K562 (cell line): ENCODE measurements around the gene AKAIN1. TPM values are rescaled to one million over a fixed set of nuclear protein-coding genes. Genes with fewer than 3 reads are reported as not detected.

Source experiments
- ATAC-seq: fragments of 200-7000 bp; cut with Tn5 transposase; 3 replicates; pipeline ENCODE4 v1.9.1; 2020; ENCODE audit warnings: moderate library complexity
- BruUV-seq: library from RNA; stranded (reverse); fragments of 400-500 nt; replicated peaks from 2 replicates; lab custom pipeline; 2021; lab: Mats Ljungman, UMichigan
- CTCF ChIA-PET: fragments of 300-600 bp; formaldehyde crosslinking; extraction: SDS; loops from one replicate; lab custom pipeline; 2021; ENCODE audit warnings: low intra/inter-chr PET ratio; lab: Yijun Ruan, JAX
- POLR2A ChIA-PET: fragments of 300-600, 350-650 bp; sonication (Branson Sonifier 250); formaldehyde crosslinking; extraction: SDS; loops from one replicate; lab custom pipeline; 2021; ENCODE audit warnings: antibody characterized with exemption, inconsistent platforms; lab: Yijun Ruan, JAX
- DNase-seq, 4 experiments: peaks; one replicate each; pipeline versions ENCODE4 v3.0.0 to v3.0.0-alpha.2; 2011 to 2018; ENCODE audit warnings: low spot score in 3 of 4, mixed read lengths in 3 of 4; ENCODE audit errors: extremely low read depth in 1 of 4
- FAIRE-seq: peaks from 2 replicates; lab custom pipeline; 2011; peaks lifted over from hg19 to GRCh38; lab: Jason Lieb, UNC
- H2AFZ ChIP-seq: 2 replicates; pipeline ENCODE4 v1.6.0; 2011; ENCODE audit warnings: low read depth, low read length, control low read depth, inconsistent platforms
- H3K27ac ChIP-seq: fragments of 200-600 bp; 3 replicates; pipeline ENCODE4 v1.8.0; 2011; ENCODE audit warnings: low read depth, mild to moderate bottlenecking, control low read depth, inconsistent platforms, low read length, moderate library complexity, mixed read lengths; ENCODE audit errors: extremely low read depth
- H3K27me3 ChIP-seq, 2 experiments: fragments of 300-600 bp in 1 of 2; 2 replicates in 1 of 2; 3 replicates in 1 of 2; pipeline versions ENCODE4 v1.6.0 to v1.8.0; 2011; ENCODE audit warnings: inconsistent platforms in 2 of 2, low read length in 2 of 2, mild to moderate bottlenecking in 1 of 2, mixed read lengths in 1 of 2, moderate library complexity in 1 of 2; ENCODE audit not compliant: control insufficient read depth in 2 of 2, insufficient read depth in 2 of 2
- H3K36me3 ChIP-seq: fragments of 300-600 bp; 3 replicates; pipeline ENCODE4 v1.8.0; 2011; ENCODE audit warnings: mild to moderate bottlenecking, low read length, inconsistent platforms; ENCODE audit not compliant: control insufficient read depth, insufficient read depth
- H3K4me1 ChIP-seq, 2 experiments: fragments of 200-600 bp in 1 of 2; replicated peaks in 1 of 2; 2 replicates in 1 of 2; 3 replicates in 1 of 2; pipeline versions ENCODE4 v1.5.1 to v1.8.0; 2011; ENCODE audit warnings: inconsistent platforms in 2 of 2, low read length in 2 of 2, mild to moderate bottlenecking in 1 of 2, mixed read lengths in 1 of 2, moderate library complexity in 1 of 2; ENCODE audit not compliant: control insufficient read depth in 2 of 2, insufficient read depth in 2 of 2
- H3K4me2 ChIP-seq: 2 replicates; pipeline ENCODE4 v1.6.1; 2011; ENCODE audit warnings: low read length, control low read depth, inconsistent platforms, mixed read lengths; ENCODE audit not compliant: insufficient read depth
- H3K4me3 ChIP-seq: fragments of 200-600 bp; sonication (generic), shearing (Covaris generic); 2 replicates; pipeline ENCODE4 v1.5.1; 2016; ENCODE audit warnings: control low read depth, inconsistent platforms
- H3K79me2 ChIP-seq: fragments of 200-600 bp; 3 replicates; pipeline ENCODE4 v1.8.0; 2011; ENCODE audit warnings: low read length, inconsistent platforms; ENCODE audit not compliant: control insufficient read depth, insufficient read depth
- H3K9ac ChIP-seq, 2 experiments: 2 replicates each; pipeline versions ENCODE4 v1.6.0 to v1.6.1; 2011; ENCODE audit warnings: low read depth in 2 of 2, low read length in 2 of 2, control low read depth in 1 of 2, inconsistent platforms in 1 of 2, mild to moderate bottlenecking in 1 of 2, mixed read lengths in 1 of 2; ENCODE audit not compliant: insufficient read depth in 1 of 2
- H3K9me1 ChIP-seq: one replicate; pipeline ENCODE4 v1.6.0; 2011; ENCODE audit warnings: inconsistent platforms, mild to moderate bottlenecking, low read length, moderate library complexity; ENCODE audit not compliant: control insufficient read depth, insufficient read depth
- H3K9me3 ChIP-seq: replicated peaks from 2 replicates; pipeline ENCODE4 v1.5.1; 2011; ENCODE audit warnings: low read depth, low read length, inconsistent platforms; ENCODE audit not compliant: control insufficient read depth, insufficient read depth
- H4K20me1 ChIP-seq: replicated peaks from 2 replicates; pipeline ENCODE4 v1.6.1; 2011; ENCODE audit warnings: low read length, inconsistent platforms, mixed read lengths; ENCODE audit not compliant: control insufficient read depth, insufficient read depth
- BMI1 ChIP-seq: fragments of 150-350 bp; IDR thresholded peaks from 2 replicates; pipeline ENCODE4 v1.6.1; 2014; ENCODE audit warnings: low read length
- HMG20A ChIP-seq: fragments of 450-650 bp; formaldehyde crosslinking; conservative IDR thresholded peaks from 2 replicates; pipeline ENCODE4 v1.4.0; 2020; ENCODE audit warnings: mild to moderate bottlenecking, mixed read lengths
- IFI16 ChIP-seq: fragments of 250-450 bp; sonication (Bioruptor Pico); IDR thresholded peaks from 2 replicates; pipeline ENCODE4 v2.1.2; 2022; ENCODE audit warnings: mild to moderate bottlenecking, inconsistent platforms
- KAT8 ChIP-seq: fragments of 450-650 bp; IDR thresholded peaks from 2 replicates; pipeline ENCODE4 v1.6.1; 2016; ENCODE audit warnings: low read depth, mild to moderate bottlenecking
- KDM5B ChIP-seq: fragments of 200-600 bp; sonication (generic); IDR thresholded peaks from 2 replicates; pipeline ENCODE4 v1.6.1; 2012; ENCODE audit warnings: low read depth, mild to moderate bottlenecking, moderate library complexity, low read length, control low read depth, inconsistent platforms; ENCODE audit not compliant: insufficient replicate concordance
- LCOR ChIP-seq: sonication (generic); formaldehyde crosslinking; IDR thresholded peaks from 2 replicates; pipeline ENCODE4 v1.8.0; 2022; ENCODE audit warnings: mild to moderate bottlenecking, missing genetic modification reagents
- MEF2D ChIP-seq: conservative IDR thresholded peaks from 2 replicates; pipeline ENCODE4 v1.6.1; 2016; ENCODE audit warnings: low read depth, missing genetic modification characterization, missing compliant biosample characterization
- MYBL2 ChIP-seq, 2 experiments: fragments of 450-650 bp in 1 of 2; sonication (generic) in 1 of 2; formaldehyde crosslinking in 1 of 2; IDR thresholded peaks; 2 replicates each; pipeline versions ENCODE4 v1.6.1 to v1.8.1; 2017 to 2022; ENCODE audit warnings: borderline replicate concordance in 1 of 2, inconsistent platforms in 1 of 2, low read depth in 1 of 2, mild to moderate bottlenecking in 1 of 2, missing genetic modification reagents in 1 of 2, moderate library complexity in 1 of 2
- NELFE ChIP-seq: IDR thresholded peaks from 2 replicates; pipeline ENCODE4 v1.6.1; 2011; ENCODE audit warnings: mild to moderate bottlenecking; ENCODE audit not compliant: insufficient read depth, insufficient read length
- POLR2G ChIP-seq: fragments of 200-400 bp; formaldehyde crosslinking; IDR thresholded peaks from 2 replicates; pipeline ENCODE4 v1.6.1; 2017; ENCODE audit warnings: low read depth, mild to moderate bottlenecking, antibody characterized with exemption, low read length, moderate library complexity
- SRSF7 ChIP-seq: fragments of 200-400 bp; formaldehyde crosslinking; optimal IDR thresholded peaks from 2 replicates; pipeline ENCODE3; 2017; ENCODE audit warnings: mild to moderate bottlenecking, low read depth, low read length
- ZFX ChIP-seq: sonication (generic); formaldehyde crosslinking; IDR thresholded peaks from 2 replicates; pipeline ENCODE4 v1.8.0; 2022; ENCODE audit warnings: mild to moderate bottlenecking, missing genetic modification reagents, moderate library complexity
- WGBS: fragments of 100-300 bp; shearing (Covaris generic); methylation state at CpG from one replicate; pipeline ENCODE4 v1.1.6; 2016; ENCODE audit warnings: low coverage, mixed read lengths; ENCODE audit not compliant: insufficient coverage; ENCODE audit errors: missing lambda C conversion rate; 5-methylcytosine and 5-hydroxymethylcytosine counted together
- in situ Hi-C: fragments of 300-500 bp; cut with MboI; formaldehyde crosslinking; loops from 4 replicates; pipeline ENCODE4 v1.15.0; 2018; ENCODE audit warnings: inconsistent platforms, mixed read lengths
- intact Hi-C: fragments of 100-400 bp; cut with micrococcal nuclease; formaldehyde crosslinking; loops from 2 replicates; pipeline ENCODE4 v1.14.2; 2022
- polyA plus RNA-seq, 8 experiments: library from polyadenylated mRNA; depleted of rRNA in 4 of 8; stranded (reverse) in 5 of 8; unstranded in 3 of 8; fragments of >200 nt; fragmentation: Nextera tagmentation in 2 of 8; fragmentation: Illumina TruSeq in 1 of 8; extraction: Ambion mirVana in 2 of 8; extraction: Trizol in 1 of 8; gene quantifications; 2 replicates each; pipeline versions ENCODE4 v1.2.1 to v1.2.3, GENCODE V29; 2011 to 2014; ENCODE audit warnings: inconsistent platforms in 1 of 8, missing spikeins in 1 of 8
- total RNA-seq, 7 experiments: library from RNA; depleted of rRNA in 6 of 7; stranded (reverse); fragments of >200 nt in 6 of 7; fragmentation: Illumina TruSeq in 2 of 7; extraction: Trizol in 2 of 7; gene quantifications; 2 replicates each; pipeline versions ENCODE4 v1.2.1 to v1.2.3, GENCODE V29; 2011 to 2021; ENCODE audit warnings: low replicate concordance in 1 of 7
- TF ChIP-seq, protein P1 (sequence below), 2 experiments: IDR thresholded peaks; 2 replicates each; pipeline ENCODE4 v1.6.1; 2011; ENCODE audit warnings: borderline replicate concordance in 1 of 2, control low read depth in 1 of 2, low read depth in 1 of 2, low read length in 1 of 2, mild to moderate bottlenecking in 1 of 2, mixed read lengths in 1 of 2, moderate library complexity in 1 of 2; ENCODE audit not compliant: insufficient read depth in 1 of 2, insufficient read length in 1 of 2, poor library complexity in 1 of 2, severe bottlenecking in 1 of 2; ENCODE audit errors: extremely low read depth in 1 of 2
- TF ChIP-seq, protein P2 (sequence below): fragments of 450-650 bp; formaldehyde crosslinking; conservative IDR thresholded peaks from 2 replicates; pipeline ENCODE4 v1.4.0; 2022; ENCODE audit warnings: mild to moderate bottlenecking, missing genetic modification characterization
- TF ChIP-seq, protein P3 (sequence below): fragments of 450-650 bp; IDR thresholded peaks from 2 replicates; pipeline ENCODE4 v1.6.1; 2017; ENCODE audit warnings: antibody characterized with exemption
- TF ChIP-seq, protein P4 (sequence below): fragments of 250-450 bp; sonication (Bioruptor Pico); IDR thresholded peaks from 2 replicates; pipeline ENCODE4 v1.4.0; 2020; ENCODE audit warnings: borderline replicate concordance

AKAIN1 gene
- total and polyA plus RNA-seq, 9 of the 15 experiments (the other 6 are each of a cell fraction or from before 2014, with no cell fraction given): not detected

DNA sequence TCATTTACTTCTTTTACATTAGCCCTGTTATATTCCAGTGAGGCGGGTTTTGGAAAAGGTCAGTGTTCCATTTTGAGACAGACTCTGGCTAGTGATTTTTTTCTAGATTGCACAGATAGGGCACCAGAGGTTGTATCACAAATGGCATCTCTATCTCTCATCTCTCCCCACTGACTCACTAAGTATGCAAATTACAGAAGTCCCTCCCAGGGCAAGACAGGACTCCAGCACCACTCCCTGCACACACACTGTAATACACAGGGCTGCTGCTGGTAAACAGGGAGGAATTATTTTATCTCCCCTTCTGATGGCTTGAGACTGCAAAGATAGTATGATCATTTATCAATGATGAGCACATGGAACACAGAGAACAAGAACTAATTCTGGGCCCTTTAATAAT, 46.2 kb downstream of the AKAIN1 start (continued):
- TF ChIP-seq, protein P1, sequence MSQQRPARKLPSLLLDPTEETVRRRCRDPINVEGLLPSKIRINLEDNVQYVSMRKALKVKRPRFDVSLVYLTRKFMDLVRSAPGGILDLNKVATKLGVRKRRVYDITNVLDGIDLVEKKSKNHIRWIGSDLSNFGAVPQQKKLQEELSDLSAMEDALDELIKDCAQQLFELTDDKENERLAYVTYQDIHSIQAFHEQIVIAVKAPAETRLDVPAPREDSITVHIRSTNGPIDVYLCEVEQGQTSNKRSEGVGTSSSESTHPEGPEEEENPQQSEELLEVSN (IDR thresholded peaks at IDR 0.05; ENCODE audit: borderline replicate concordance in 1 of 2, extremely low read depth in 1 of 2, insufficient read depth in 1 of 2, insufficient read length in 1 of 2, low read depth in 1 of 2, low read length in 1 of 2, poor library complexity in 1 of 2, severe bottlenecking in 1 of 2): no peak
- no peak for TF ChIP-seq ZFX
- no peak for TF ChIP-seq SRSF7
- TF ChIP-seq HMG20A (CRISPR knock-in tag): no peak
- TF ChIP-seq LCOR: no peak
- no peak for TF ChIP-seq NELFE
- TF ChIP-seq, protein P2, sequence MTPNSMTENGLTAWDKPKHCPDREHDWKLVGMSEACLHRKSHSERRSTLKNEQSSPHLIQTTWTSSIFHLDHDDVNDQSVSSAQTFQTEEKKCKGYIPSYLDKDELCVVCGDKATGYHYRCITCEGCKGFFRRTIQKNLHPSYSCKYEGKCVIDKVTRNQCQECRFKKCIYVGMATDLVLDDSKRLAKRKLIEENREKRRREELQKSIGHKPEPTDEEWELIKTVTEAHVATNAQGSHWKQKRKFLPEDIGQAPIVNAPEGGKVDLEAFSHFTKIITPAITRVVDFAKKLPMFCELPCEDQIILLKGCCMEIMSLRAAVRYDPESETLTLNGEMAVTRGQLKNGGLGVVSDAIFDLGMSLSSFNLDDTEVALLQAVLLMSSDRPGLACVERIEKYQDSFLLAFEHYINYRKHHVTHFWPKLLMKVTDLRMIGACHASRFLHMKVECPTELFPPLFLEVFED (CRISPR knock-in tag): no peak
- TF ChIP-seq KAT8: no peak

DNA sequence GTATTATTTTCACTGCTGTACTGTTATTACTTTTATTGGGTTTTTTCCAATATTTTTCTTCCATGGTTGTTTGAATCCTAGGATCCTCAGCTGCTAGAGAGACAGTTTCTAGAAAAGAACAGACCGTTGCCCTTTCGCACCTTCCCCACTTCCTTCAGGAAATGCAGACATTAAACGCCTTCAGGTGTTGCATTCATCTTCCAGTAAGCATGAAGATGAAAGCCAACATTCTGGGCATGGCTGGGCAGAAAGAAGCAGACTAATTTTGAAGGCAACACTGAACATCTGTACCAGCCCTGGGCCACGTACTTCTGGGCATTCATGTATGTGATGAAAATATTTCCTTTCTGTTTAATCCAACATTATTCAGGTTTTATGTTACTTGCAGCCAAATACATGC, 51.0 kb downstream of the AKAIN1 start:
- POLR2A ChIA-PET: no interaction called here
- H3K4me3 ChIP-seq: no peak overlapping the region
- no peaks in the 10 kb centered on the region for H4K20me1 ChIP-seq
- H2AFZ ChIP-seq: no peak overlapping the region
- CTCF ChIA-PET: no interaction called here
- H3K27ac ChIP-seq: no peak overlapping the region
- no peaks in the 10 kb centered on the region; a peak in 1 of 5 replicates for H3K4me1 ChIP-seq
- no peaks in the 10 kb centered on the region for H3K27me3 ChIP-seq
- H3K9ac ChIP-seq: no peak overlapping the region
- no peaks in the 10 kb centered on the region for H3K36me3 ChIP-seq
- H3K9me3 ChIP-seq: no peaks in the 10 kb centered on the region; the same call in 1 of the 2 replicates
- intact Hi-C loops (no loop called here), in situ Hi-C loops (no loop called here)
- BruUV-seq: no TSS peak
- H3K4me2 ChIP-seq: no peak overlapping the region
- ATAC-seq (no peak), DNase-seq (no peak), FAIRE-seq (no peak)
- no peaks in the 10 kb centered on the region for H3K79me2 ChIP-seq
- no peaks in the 10 kb centered on the region for H3K9me1 ChIP-seq
- 1% methylated on average over 4 of the region's 4 CpGs for WGBS
- TF ChIP-seq BMI1: no peak
- no peak for TF ChIP-seq POLR2G
- no peak for TF ChIP-seq MEF2D (tag)
- TF ChIP-seq MYBL2 (IDR thresholded peaks at IDR 0.05; ENCODE audit: low read depth): no peak
- TF ChIP-seq MYBL2 (CRISPR knock-in tag; IDR thresholded peaks at IDR 0.05; ENCODE audit: borderline replicate concordance): no peak
- TF ChIP-seq KDM5B: no peak
- TF ChIP-seq, protein P3, sequence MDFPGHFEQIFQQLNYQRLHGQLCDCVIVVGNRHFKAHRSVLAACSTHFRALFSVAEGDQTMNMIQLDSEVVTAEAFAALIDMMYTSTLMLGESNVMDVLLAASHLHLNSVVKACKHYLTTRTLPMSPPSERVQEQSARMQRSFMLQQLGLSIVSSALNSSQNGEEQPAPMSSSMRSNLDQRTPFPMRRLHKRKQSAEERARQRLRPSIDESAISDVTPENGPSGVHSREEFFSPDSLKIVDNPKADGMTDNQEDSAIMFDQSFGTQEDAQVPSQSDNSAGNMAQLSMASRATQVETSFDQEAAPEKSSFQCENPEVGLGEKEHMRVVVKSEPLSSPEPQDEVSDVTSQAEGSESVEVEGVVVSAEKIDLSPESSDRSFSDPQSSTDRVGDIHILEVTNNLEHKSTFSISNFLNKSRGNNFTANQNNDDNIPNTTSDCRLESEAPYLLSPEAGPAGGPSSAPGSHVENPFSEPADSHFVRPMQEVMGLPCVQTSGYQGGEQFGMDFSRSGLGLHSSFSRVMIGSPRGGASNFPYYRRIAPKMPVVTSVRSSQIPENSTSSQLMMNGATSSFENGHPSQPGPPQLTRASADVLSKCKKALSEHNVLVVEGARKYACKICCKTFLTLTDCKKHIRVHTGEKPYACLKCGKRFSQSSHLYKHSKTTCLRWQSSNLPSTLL: no peak
- TF ChIP-seq IFI16 (CRISPR knock-in tag): no peak
- TF ChIP-seq, protein P4, sequence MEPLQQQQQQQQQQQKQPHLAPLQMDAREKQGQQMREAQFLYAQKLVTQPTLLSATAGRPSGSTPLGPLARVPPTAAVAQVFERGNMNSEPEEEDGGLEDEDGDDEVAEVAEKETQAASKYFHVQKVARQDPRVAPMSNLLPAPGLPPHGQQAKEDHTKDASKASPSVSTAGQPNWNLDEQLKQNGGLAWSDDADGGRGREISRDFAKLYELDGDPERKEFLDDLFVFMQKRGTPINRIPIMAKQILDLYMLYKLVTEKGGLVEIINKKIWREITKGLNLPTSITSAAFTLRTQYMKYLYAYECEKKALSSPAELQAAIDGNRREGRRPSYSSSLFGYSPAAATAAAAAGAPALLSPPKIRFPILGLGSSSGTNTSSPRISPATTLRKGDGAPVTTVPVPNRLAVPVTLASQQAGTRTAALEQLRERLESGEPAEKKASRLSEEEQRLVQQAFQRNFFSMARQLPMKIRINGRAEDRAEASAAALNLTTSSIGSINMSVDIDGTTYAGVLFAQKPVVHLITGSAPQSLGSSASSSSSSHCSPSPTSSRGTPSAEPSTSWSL (CRISPR knock-in tag): no peak
